HCT116 (cell line): Measurements from ENCODE around the gene GRM5. TPM values are rescaled to one million over a fixed set of nuclear protein-coding genes. Genes with fewer than 3 reads are reported as not detected.

Experiments
- ATAC-seq: fragments of 200-7000 bp; cut with Tn5 transposase; 2 replicates; pipeline ENCODE4 v1.9.1; 2020; ENCODE audit warnings: mild to moderate bottlenecking, moderate library complexity
- BruUV-seq: library from RNA; stranded (reverse); fragments of 400-500 nt; replicated peaks from 2 replicates; lab custom pipeline; 2021; lab: Mats Ljungman, UMichigan
- CTCF ChIA-PET: fragments of 300-600 bp; sonication (Branson Sonifier 250); formaldehyde crosslinking; loops from one replicate; lab custom pipeline; 2021; ENCODE audit warnings: antibody characterized with exemption; lab: Charles Lee
- POLR2A ChIA-PET: fragments of 300-600, 350-600 bp; sonication (Branson Sonifier 250); formaldehyde crosslinking; loops from one replicate; lab custom pipeline; 2021; ENCODE audit warnings: antibody characterized with exemption; lab: Charles Lee
- RAD21 ChIA-PET, 2 experiments: fragments of 300-600 bp; sonication (Branson Sonifier 250); formaldehyde crosslinking; loops; one replicate each; lab custom pipeline; 2023; ENCODE audit warnings: low total read pairs in 2 of 2; ENCODE audit not compliant: uncharacterized antibody in 2 of 2, unreplicated experiment in 2 of 2, low non-redundant PET in 1 of 2; lab: Charles Lee
- DNase-seq: peaks from one replicate; pipeline ENCODE4 v3.0.0-alpha.2; 2010; ENCODE audit warnings: low read depth, low spot score
- H2AFZ ChIP-seq: fragments of 200-600 bp; shearing (Covaris generic), sonication (generic); 2 replicates; pipeline ENCODE4 v1.6.1; 2017; ENCODE audit warnings: low read depth, mixed run types, mixed read lengths, antibody characterized with exemption, low read length; ENCODE audit not compliant: poor library complexity, severe bottlenecking
- H3K27ac ChIP-seq: 2 replicates; pipeline ENCODE4 v1.5.1; 2012; ENCODE audit warnings: low read depth, low read length
- H3K27me3 ChIP-seq: fragments of 200-600 bp; sonication (generic); 2 replicates; pipeline ENCODE4 v1.6.1; 2016; ENCODE audit warnings: mixed run types, low read length, mixed read lengths; ENCODE audit not compliant: insufficient read depth
- H3K36me3 ChIP-seq, 2 experiments: fragments of 200-500 bp in 1 of 2; fragments of 200-600 bp in 1 of 2; sonication (Bioruptor generic) in 1 of 2; sonication (generic) in 1 of 2; 2 replicates each; pipeline versions ENCODE4 v1.5.1 to v1.6.1; 2014 to 2016; ENCODE audit warnings: low read length in 2 of 2, inconsistent platforms in 1 of 2, mixed read lengths in 1 of 2, mixed run types in 1 of 2; ENCODE audit not compliant: insufficient read depth in 2 of 2, control insufficient read depth in 1 of 2
- H3K4me1 ChIP-seq, 2 experiments: fragments of 200-600 bp in 1 of 2; sonication (generic) in 1 of 2; 2 replicates each; pipeline versions ENCODE4 v1.5.1 to v1.6.1; 2012 to 2017; ENCODE audit warnings: low read length in 2 of 2, inconsistent platforms in 1 of 2, mild to moderate bottlenecking in 1 of 2, mixed read lengths in 1 of 2, mixed run types in 1 of 2, moderate library complexity in 1 of 2; ENCODE audit not compliant: insufficient read depth in 2 of 2, control insufficient read depth in 1 of 2
- H3K4me2 ChIP-seq: fragments of 200-600 bp; sonication (generic); 2 replicates; pipeline ENCODE4 v1.6.1; 2017; ENCODE audit warnings: mixed run types, low read length, mixed read lengths
- H3K4me3 ChIP-seq, 2 experiments: fragments of 200-600 bp in 1 of 2; sonication (generic) in 1 of 2; replicated peaks in 1 of 2; 2 replicates each; pipeline ENCODE4 v1.5.1; 2011 to 2016; ENCODE audit warnings: low read length in 2 of 2, control low read depth in 1 of 2, low read depth in 1 of 2, mild to moderate bottlenecking in 1 of 2, mixed read lengths in 1 of 2, mixed run types in 1 of 2
- H3K79me2 ChIP-seq: fragments of 200-600 bp; sonication (generic); 2 replicates; pipeline ENCODE4 v1.6.1; 2017; ENCODE audit warnings: mild to moderate bottlenecking, mixed run types, low read length, moderate library complexity, mixed read lengths; ENCODE audit not compliant: insufficient read depth
- H3K9ac ChIP-seq: fragments of 200-600 bp; sonication (generic); 2 replicates; pipeline ENCODE4 v1.6.1; 2016; ENCODE audit warnings: low read length, mixed read lengths
- H3K9me2 ChIP-seq: fragments of 200-600 bp; sonication (generic), shearing (Covaris generic); 2 replicates; pipeline ENCODE4 v1.6.1; 2017; ENCODE audit warnings: mixed run types, mild to moderate bottlenecking, moderate library complexity; ENCODE audit not compliant: insufficient read depth
- H3K9me3 ChIP-seq, 2 experiments: fragments of 200-500 bp in 1 of 2; fragments of 200-600 bp in 1 of 2; sonication (Bioruptor generic) in 1 of 2; sonication (generic) in 1 of 2; 2 replicates each; pipeline ENCODE4 v1.6.1; 2014 to 2017; ENCODE audit warnings: low read length in 2 of 2, mixed read lengths in 2 of 2, inconsistent platforms in 1 of 2, low read depth in 1 of 2, mild to moderate bottlenecking in 1 of 2, mixed run types in 1 of 2, moderate library complexity in 1 of 2; ENCODE audit not compliant: control insufficient read depth in 1 of 2, insufficient read depth in 1 of 2
- H4K20me1 ChIP-seq: fragments of 200-600 bp; sonication (generic), shearing (Covaris generic); 2 replicates; pipeline ENCODE4 v1.6.1; 2017; ENCODE audit warnings: mixed run types, mild to moderate bottlenecking, moderate library complexity; ENCODE audit not compliant: insufficient read depth
- CBX3 ChIP-seq: IDR thresholded peaks from 2 replicates; pipeline ENCODE4 v1.6.1; 2012; ENCODE audit warnings: low read depth
- CEBPB ChIP-seq: IDR thresholded peaks from 2 replicates; pipeline ENCODE4 v1.6.1; 2012; ENCODE audit warnings: low read depth
- EGR1 ChIP-seq: IDR thresholded peaks from 2 replicates; pipeline ENCODE4 v1.6.1; 2012; ENCODE audit warnings: low read depth
- ELF1 ChIP-seq: IDR thresholded peaks from 2 replicates; pipeline ENCODE4 v1.6.1; 2012; ENCODE audit warnings: low read depth, borderline replicate concordance
- EZH2 ChIP-seq: fragments of 200-600 bp; sonication (generic); IDR thresholded peaks from 2 replicates; pipeline ENCODE4 v1.6.1; 2017; ENCODE audit warnings: antibody characterized with exemption, mixed run types
- EZH2phosphoT487 ChIP-seq: fragments of 200-600 bp; IDR thresholded peaks from 2 replicates; pipeline ENCODE4 v1.6.1; 2018; ENCODE audit warnings: antibody characterized with exemption, borderline replicate concordance
- FOSL1 ChIP-seq: IDR thresholded peaks from 2 replicates; pipeline ENCODE4 v1.6.1; 2012; ENCODE audit warnings: low read depth
- JUND ChIP-seq: IDR thresholded peaks from 2 replicates; pipeline ENCODE4 v1.6.1; 2012
- MAX ChIP-seq: IDR thresholded peaks from 2 replicates; pipeline ENCODE4 v1.6.1; 2012
- POLR2A ChIP-seq: IDR thresholded peaks from 2 replicates; pipeline ENCODE4 v1.7.0; 2011; ENCODE audit warnings: borderline replicate concordance; ENCODE audit not compliant: insufficient read depth, insufficient read length; ENCODE audit errors: extremely low read depth
- POLR2AphosphoS5 ChIP-seq: IDR thresholded peaks from 2 replicates; pipeline ENCODE4 v1.6.1; 2011; ENCODE audit warnings: mild to moderate bottlenecking, low read depth, low read length, moderate library complexity
- RAD21 ChIP-seq: IDR thresholded peaks from 2 replicates; pipeline ENCODE4 v1.6.1; 2012; ENCODE audit warnings: low read depth, mild to moderate bottlenecking
- SIN3A ChIP-seq: IDR thresholded peaks from 2 replicates; pipeline ENCODE4 v1.6.1; 2012; ENCODE audit warnings: low read depth
- SP1 ChIP-seq: IDR thresholded peaks from 2 replicates; pipeline ENCODE4 v1.6.1; 2012; ENCODE audit warnings: low read depth
- SRF ChIP-seq: IDR thresholded peaks from 2 replicates; pipeline ENCODE4 v1.6.1; 2012; ENCODE audit warnings: low read depth
- YY1 ChIP-seq: IDR thresholded peaks from 2 replicates; pipeline ENCODE4 v1.6.1; 2011; ENCODE audit warnings: low read length, low read depth, moderate library complexity, mild to moderate bottlenecking; ENCODE audit not compliant: insufficient replicate concordance; ENCODE audit errors: extremely low read depth
- ZBTB33 ChIP-seq: IDR thresholded peaks from 2 replicates; pipeline ENCODE4 v1.6.1; 2011; ENCODE audit warnings: mild to moderate bottlenecking, low read length, moderate library complexity; ENCODE audit not compliant: insufficient replicate concordance; ENCODE audit errors: extremely low read depth
- ZFX ChIP-seq: fragments of 450-650 bp; IDR thresholded peaks from 2 replicates; pipeline ENCODE4 v1.6.1; 2017
- intact Hi-C: fragments of 100-400 bp; cut with micrococcal nuclease; formaldehyde crosslinking; loops from 2 replicates; pipeline ENCODE4 v1.10.0; 2022
- total RNA-seq: library from RNA; stranded (reverse); gene quantifications from one replicate; pipeline ENCODE4 v1.2.1, GENCODE V29; 2021; ENCODE audit not compliant: unreplicated experiment
- TF ChIP-seq, protein P1 (sequence below): IDR thresholded peaks from 2 replicates; pipeline ENCODE4 v1.6.1; 2012; ENCODE audit warnings: low read depth

Gene GRM5
- total RNA-seq, 1 experiment from 2014 or later: not detected

- no peaks in the 10 kb centered on the region; the same call in 1 of the 2 replicates for H3K9me2 ChIP-seq
- H3K27ac ChIP-seq: no peak overlapping the region
- no peaks in the 10 kb centered on the region for H4K20me1 ChIP-seq
- TF ChIP-seq SIN3A (no peak), EZH2 (no peak), JUND (no peak), CEBPB (no peak), ELF1 (no peak), SRF (no peak), ZFX (no peak), YY1 (no peak), POLR2AphosphoS5 (no peak), SP1 (no peak), CBX3 (no peak), FOSL1 (no peak), EGR1 (no peak), ZBTB33 (no peak), POLR2A (no peak), MAX (no peak), EZH2phosphoT487 (no peak), RAD21 (no peak)
- TF ChIP-seq, protein P1, sequence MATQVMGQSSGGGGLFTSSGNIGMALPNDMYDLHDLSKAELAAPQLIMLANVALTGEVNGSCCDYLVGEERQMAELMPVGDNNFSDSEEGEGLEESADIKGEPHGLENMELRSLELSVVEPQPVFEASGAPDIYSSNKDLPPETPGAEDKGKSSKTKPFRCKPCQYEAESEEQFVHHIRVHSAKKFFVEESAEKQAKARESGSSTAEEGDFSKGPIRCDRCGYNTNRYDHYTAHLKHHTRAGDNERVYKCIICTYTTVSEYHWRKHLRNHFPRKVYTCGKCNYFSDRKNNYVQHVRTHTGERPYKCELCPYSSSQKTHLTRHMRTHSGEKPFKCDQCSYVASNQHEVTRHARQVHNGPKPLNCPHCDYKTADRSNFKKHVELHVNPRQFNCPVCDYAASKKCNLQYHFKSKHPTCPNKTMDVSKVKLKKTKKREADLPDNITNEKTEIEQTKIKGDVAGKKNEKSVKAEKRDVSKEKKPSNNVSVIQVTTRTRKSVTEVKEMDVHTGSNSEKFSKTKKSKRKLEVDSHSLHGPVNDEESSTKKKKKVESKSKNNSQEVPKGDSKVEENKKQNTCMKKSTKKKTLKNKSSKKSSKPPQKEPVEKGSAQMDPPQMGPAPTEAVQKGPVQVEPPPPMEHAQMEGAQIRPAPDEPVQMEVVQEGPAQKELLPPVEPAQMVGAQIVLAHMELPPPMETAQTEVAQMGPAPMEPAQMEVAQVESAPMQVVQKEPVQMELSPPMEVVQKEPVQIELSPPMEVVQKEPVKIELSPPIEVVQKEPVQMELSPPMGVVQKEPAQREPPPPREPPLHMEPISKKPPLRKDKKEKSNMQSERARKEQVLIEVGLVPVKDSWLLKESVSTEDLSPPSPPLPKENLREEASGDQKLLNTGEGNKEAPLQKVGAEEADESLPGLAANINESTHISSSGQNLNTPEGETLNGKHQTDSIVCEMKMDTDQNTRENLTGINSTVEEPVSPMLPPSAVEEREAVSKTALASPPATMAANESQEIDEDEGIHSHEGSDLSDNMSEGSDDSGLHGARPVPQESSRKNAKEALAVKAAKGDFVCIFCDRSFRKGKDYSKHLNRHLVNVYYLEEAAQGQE: no peak
- DNase-seq (no peak), ATAC-seq (no peak)
- ChIA-PET POLR2A (no interaction called here), RAD21 (no interaction called here), CTCF (no interaction called here)
- H3K4me3 ChIP-seq: no peak overlapping the region
- no peaks in the 10 kb centered on the region for H3K36me3 ChIP-seq
- no peaks in the 10 kb centered on the region for H3K9me3 ChIP-seq
- no peaks in the 10 kb centered on the region for H3K27me3 ChIP-seq
- H2AFZ ChIP-seq: no peak overlapping the region
- no peaks in the 10 kb centered on the region for H3K4me1 ChIP-seq
- H3K79me2 ChIP-seq: no peaks in the 10 kb centered on the region
- intact Hi-C loops: no loop called here
- no peak overlapping the region for H3K9ac ChIP-seq
- no peak overlapping the region for H3K4me2 ChIP-seq
- no TSS peak for BruUV-seq
Measured at GRCh38 chr11:88651556-88651955, 414.2 kb downstream of the GRM5 start.
